Liver (tissue), 3 donors: ENCODE results near the gene RAB6A.

Experiments
- ATF3 ChIP-seq: IDR thresholded peaks from 2 replicates; pipeline ENCODE4 v1.6.1; 2016; ENCODE audit warnings: antibody characterized with exemption
- CTCF ChIP-seq: fragments of 150-350 bp; IDR thresholded peaks from 2 replicates; pipeline ENCODE4 v1.5.1; 2017; ENCODE audit warnings: improper control_type of control experiment, low read depth, low read length; ENCODE audit not compliant: missing input control
- EGR1 ChIP-seq, 2 donors: IDR thresholded peaks; 2 replicates each; pipeline ENCODE4 v1.6.1; 2016 to 2018; ENCODE audit warnings: antibody characterized with exemption in 2 of 2, low read depth in 2 of 2
- HNF4A ChIP-seq, 2 donors: conservative IDR thresholded peaks; 2 replicates each; pipeline ENCODE4 v1.6.1; 2016; ENCODE audit warnings: antibody characterized with exemption in 2 of 2, mild to moderate bottlenecking in 2 of 2
- JUND ChIP-seq, 2 donors: IDR thresholded peaks; 2 replicates each; pipeline ENCODE4 v1.6.1; 2016; ENCODE audit warnings: antibody characterized with exemption in 2 of 2
- MAX ChIP-seq: IDR thresholded peaks from 2 replicates; pipeline ENCODE4 v1.6.1; 2016; ENCODE audit warnings: antibody characterized with exemption
- NR2F2 ChIP-seq: IDR thresholded peaks from 2 replicates; pipeline ENCODE4 v1.6.1; 2016; ENCODE audit warnings: antibody characterized with exemption
- RAD21 ChIP-seq, 2 donors: IDR thresholded peaks; 2 replicates each; pipeline ENCODE4 v1.6.1; 2016; ENCODE audit warnings: antibody characterized with exemption in 2 of 2, mild to moderate bottlenecking in 2 of 2
- REST ChIP-seq: IDR thresholded peaks from 2 replicates; pipeline ENCODE4 v1.6.1; 2016; ENCODE audit warnings: antibody characterized with exemption, mild to moderate bottlenecking
- SP1 ChIP-seq: IDR thresholded peaks from 2 replicates; pipeline ENCODE4 v1.6.1; 2018; ENCODE audit warnings: antibody characterized with exemption, mild to moderate bottlenecking
- TAF1 ChIP-seq: conservative IDR thresholded peaks from 2 replicates; pipeline ENCODE4 v1.6.1; 2016; ENCODE audit warnings: antibody characterized with exemption, mild to moderate bottlenecking
- YY1 ChIP-seq: IDR thresholded peaks from 2 replicates; pipeline ENCODE4 v1.6.1; 2016; ENCODE audit warnings: antibody characterized with exemption, mild to moderate bottlenecking
- ZBTB33 ChIP-seq: IDR thresholded peaks from 2 replicates; pipeline ENCODE4 v1.6.1; 2016; ENCODE audit warnings: antibody characterized with exemption
- donor health status: healthy.
- donor health status: healthy.

- TF ChIP-seq REST: no peak
- no peak for TF ChIP-seq CTCF
- TF ChIP-seq SP1: no peak
- no peak for TF ChIP-seq RAD21 (IDR thresholded peaks at IDR 0.05)
- TF ChIP-seq NR2F2: no peak
- TF ChIP-seq HNF4A (conservative IDR thresholded peaks at IDR 0.05): no peak
- TF ChIP-seq JUND (IDR thresholded peaks at IDR 0.05): no peak
- no peak for TF ChIP-seq TAF1
- TF ChIP-seq ZBTB33: no peak
- TF ChIP-seq YY1: no peak
- no peak for TF ChIP-seq ATF3
- no peak for TF ChIP-seq MAX
- no peak for TF ChIP-seq EGR1 (IDR thresholded peaks at IDR 0.05; ENCODE audit: low read depth in 2 of 2)
Measured at GRCh38 chr11:73651252-73651651, 109.6 kb downstream of the RAB6A start.
